NCI-H226 (cell line): ENCODE measurements around the gene TUBGCP2.
"Not testable (repeated sequence)": the region's sequence is repeated elsewhere in the genome, so short reads cannot be mapped to it uniquely, and the experiment has no call there.

Experiments
- DNase-seq: peaks from one replicate; pipeline ENCODE4 v3.0.0-alpha.2; 2015

Gene TUBGCP2

DNA sequence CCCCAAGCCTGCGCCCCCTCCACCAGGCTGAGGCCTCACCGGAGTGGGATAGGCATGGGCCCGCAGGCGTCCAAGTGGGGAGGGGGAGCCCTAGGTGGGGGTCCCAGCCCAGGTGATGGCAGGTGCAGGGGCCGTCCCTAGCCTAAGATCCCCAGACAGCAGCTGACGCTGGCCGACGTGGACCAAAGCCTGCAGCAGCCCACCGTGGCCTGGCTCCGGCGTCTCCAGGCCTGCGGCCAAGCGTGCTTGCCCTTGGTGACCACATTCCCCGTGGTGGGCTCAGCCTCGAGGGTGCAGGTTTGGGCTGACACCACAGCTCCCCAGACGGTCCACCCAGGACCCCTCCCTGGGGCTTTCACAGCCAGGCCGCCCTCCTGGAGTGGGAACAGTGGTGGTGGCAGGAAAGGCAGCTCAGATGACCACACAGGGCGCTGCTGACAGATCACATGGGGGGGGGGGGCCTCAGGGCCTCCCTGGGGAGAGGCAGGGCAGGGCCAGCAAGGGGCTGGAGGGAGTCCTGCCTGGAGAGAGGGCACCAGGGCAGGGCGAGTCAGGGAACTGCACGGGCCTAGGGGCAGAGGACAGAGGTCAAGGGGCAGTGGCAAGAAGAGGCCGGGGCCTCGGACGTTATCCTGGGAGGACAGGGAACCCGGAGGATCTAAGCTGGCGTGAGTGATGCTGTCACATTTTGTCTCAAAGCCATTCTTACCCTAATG lies 31.2 kb downstream of the TUBGCP2 start:
- DNase-seq = no peak

DNA sequence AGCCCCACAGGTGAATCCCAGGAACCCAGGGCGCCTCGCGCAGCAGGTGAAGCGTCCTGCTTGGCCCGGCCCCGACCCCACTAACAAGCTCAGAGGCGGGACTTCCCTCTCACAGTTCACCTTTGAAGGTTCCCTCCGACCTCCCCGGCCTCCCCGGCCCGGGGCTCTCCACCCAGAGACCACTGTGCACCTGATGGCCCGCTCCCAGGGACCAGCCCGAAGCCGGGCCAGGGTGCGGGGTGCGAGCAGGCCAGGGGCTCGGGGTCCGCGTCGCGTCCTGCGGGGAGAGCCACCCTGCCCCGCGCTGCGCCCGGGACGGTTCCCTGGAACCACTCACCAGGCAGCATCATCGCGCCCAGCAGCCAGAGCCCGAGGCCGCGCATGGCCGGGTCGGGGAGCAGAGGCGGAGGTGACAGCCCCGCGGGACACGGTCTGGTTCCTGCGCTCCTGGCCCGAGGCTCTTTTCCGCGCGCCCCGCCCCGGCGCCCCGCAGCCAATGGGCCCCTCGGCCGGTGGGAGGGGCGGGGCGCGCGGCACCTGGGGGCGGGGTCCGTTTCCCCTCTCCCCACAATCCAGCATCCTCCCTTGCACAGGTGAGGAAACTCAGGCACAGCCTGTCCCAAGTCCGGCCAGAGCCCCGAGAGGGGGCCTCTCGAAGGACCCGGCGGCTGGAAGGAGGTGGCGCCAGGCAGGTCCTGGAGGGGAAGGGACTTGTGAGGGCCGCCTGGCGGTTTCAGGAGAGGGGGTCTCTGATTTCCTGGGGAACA lies 32.1 kb downstream of the TUBGCP2 start, which contains the start of gene ADAM8:
ADAM8 (minus strand) TSS at position 434 of the 767 bp plus-strand sequence; CDS start at position 383, 51 bp downstream.
- DNase-seq = no peak

DNA sequence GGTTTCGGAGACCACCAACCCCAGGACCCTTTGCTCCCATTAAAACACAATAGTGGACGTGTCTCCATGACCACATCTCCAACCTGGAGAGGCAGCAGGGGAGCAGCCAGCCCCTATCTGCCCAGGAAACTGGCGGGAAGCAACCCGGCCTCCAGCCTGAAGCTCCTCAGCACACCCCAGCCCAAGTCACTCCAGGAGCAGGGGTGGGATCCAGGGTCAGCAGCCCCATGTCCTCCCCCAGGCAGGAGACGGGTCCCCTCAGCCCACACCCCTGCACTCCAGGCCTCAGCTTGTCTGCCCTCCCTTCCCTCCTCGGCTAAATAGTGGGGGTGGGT lies 32.6 kb downstream of the TUBGCP2 start:
- no peak for DNase-seq

DNA sequence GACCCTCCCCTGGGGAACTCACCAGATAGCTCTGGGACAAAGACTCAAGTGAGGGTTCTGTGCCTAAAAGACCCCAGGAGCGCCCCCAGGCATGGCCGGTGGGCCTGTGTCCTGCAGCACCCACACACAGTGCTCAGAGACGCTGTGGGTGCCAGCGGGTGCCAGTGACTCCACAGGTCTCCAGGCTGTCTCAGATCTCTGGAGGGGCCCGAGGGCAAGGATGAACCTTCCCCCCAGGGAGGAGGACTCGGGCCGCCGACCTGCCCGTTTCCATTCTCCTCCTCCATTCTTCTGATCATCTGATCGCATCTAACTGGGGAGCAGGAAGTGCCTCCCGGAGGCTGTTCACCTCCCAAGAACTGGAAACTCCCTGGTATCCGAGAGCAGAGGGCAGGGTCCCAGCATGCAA lies 33.0 kb downstream of the TUBGCP2 start:
- no peak for DNase-seq

DNA sequence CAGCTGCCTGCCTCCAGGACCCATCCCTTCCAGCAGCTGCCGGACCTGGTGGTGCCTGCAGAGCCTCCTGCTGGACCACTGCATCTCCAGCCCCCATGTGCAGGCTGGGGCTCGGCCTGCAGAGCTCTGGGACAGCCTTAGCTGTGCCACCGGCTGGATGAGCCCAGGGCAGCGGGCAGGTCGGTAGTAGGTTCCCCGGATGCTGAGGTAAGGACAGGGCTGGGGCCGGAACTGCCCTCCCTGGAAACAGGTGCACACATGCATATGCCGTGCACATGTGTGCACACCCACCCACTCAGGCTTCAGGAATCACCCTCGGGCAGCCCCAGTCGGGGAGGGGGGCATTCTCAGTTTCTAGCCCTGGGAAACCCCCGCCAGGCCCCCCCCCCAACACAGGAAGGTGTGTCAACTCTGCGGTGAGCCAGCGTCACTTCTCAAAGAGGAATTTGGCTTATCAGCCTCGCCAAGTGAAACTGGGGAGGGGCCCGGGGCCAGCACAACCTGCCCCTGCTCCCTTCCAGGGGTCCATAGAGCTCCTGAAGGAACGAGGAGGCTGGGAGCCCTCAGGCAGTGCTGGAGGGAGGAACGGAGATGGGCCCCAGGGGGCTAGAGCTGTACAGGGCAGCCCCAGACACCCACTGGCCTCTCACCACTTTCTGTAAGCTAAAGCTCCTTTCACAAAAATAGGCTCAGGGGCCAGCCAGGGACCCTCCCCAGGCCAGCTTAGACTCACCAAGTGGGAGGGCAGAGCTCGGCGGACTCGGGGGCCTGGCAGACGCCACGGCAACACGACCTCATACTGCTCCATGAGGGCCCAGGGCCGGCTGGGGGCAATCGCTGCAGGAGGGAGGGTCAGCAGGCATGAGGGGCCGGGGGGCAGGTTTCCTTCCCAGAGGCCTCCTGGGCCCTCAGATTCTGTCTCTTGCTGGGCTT lies 33.7 kb downstream of the TUBGCP2 start:
- peak; percentile 30 for DNase-seq

DNA sequence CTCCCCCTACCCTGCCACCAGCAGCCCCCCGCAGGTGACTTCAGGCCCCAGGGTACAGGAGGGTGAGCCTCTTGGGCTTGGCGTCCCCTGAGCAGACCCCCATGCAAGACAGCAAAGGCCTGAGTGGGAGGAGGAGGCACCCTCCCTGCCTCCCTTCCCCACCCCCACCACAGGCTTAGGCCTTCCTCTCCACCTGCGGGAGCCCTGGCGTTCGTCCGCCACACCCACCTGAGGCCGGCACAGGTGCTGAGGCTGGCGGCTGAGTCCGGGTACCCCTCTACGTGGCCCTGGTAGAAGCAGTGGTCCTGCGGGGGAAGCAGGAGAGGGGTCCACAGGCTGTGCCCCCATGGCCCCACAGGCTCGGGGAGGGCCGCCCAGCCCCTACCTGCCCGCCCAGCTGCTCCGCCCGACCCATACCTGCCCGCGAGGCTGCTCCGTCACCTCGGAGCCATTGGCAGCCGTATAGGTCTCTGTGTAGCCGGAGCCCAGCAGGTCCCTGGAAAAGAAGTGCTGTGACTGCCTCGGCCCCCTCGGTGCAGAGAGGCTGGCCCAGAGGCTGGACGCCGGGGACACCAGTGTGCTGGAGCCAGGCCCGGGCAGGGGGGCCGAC lies 35.0 kb downstream of the TUBGCP2 start:
- DNase-seq = no peak

DNA sequence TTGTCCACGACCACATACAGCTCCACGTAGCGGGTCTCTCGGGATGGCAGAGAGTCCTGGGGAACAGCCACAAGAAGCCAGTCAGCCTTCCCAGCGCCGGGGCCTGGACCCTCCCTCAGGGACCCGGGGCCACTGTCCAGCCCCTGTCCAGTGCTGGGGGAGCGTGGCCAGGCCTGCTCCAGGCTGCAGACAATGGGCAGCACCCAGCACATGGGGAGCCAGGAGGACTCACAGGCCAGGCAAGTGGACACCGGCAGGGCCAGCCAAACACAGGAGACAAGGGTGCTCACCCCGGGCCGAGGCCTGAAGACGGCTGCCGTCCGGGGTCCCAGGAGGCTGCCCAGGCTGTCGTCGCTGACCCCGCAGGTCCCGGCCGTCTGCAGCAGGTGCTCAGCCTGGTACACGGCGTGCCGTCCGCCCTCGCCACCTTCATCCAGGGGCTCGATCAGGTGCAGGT lies 35.7 kb downstream of the TUBGCP2 start:
- DNase-seq = no peak

DNA sequence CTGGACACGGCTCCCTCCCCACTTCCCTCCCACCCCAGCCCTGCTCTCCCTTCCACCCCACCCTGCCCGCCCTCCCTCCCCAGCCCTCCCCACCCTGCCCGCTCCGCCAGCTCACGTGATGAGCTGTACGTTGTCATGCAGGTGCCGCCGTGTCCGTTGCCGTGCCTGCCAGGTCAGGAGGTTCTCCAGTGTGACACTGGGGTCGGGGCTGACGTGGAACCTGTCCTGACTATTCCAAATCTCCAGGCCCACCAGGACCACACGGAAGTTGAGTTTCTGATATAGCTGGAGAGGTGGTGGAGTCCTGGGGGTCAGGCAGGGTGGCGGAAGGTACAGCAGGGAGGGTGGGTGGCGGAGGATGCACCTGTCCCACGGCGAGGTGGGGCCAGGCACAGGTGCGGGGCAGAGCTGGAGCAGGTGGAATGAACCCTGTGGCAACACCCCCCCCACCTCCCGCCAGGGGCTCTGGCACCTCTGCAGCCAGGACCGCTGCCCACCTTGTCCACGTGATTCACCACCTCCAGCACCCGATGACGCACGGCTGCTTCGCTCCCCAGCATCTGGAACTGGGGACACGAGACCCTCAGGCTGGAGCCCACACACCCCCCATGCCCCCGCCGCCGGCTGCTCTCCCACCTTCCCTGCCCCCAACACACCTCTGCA lies 36.2 kb downstream of the TUBGCP2 start:
- no peak for DNase-seq

DNA sequence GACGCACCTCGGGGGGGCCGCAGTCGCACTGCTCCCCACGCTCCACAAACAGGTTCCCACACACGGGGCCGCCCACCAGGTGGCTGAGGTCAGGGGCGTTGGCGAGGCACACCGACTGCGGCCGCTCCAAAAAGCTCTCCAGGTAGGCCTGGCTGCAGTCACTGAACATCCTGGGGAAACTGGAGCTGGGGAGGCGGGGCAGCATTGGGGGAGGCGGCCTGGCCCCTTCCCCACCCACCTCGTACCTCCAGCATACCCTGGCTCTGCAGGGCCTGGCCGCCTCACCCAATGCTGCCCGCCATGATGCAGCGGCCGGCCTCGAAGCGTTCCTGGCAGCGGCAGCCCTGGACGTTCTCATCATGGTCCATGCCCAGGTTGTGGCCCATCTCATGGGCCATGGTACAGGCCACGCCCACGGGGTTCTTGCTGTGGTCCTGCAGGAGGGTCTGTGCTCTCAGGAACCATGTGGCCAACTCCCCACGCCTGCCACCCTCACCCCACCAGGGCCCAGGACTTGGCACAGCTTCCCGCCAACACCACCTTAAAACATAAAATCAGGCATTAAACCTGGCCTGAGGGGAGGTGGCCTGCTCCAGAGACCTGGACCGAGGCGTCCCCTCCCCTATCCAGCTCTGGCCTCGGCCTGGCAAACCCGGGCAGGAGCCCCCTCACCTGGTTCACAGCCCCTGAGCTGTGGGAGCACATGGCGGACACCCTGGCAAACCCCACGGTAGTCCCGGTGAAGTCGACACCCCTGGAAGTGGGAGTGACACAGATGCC lies 37.0 kb downstream of the TUBGCP2 start:
- no peak for DNase-seq

DNA sequence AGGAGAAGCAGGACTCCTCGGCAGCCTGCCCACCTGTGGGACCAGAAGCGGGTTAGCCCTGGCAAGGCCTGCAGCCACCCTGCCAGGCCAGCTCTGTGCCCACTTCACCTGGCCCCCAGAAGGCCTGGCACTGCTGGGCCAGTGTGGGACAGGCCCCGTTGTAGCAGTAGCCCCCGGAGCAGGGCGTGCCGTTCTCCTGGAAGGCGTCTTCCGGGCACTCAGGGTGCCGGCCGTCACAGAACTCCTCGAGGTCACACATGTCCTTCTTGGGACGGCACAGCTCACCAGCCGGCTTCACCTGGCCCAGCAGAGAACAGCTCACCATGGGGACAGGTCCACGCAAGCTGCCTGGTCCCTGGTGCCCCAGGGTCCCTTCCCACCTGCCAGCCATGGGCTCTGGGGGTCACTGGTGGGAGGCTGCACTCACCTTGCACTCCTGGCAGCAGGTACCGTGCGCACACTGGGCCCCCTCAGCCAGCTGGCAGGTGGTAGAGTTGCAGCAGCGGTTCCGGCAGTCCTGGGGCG lies 37.8 kb downstream of the TUBGCP2 start:
- no peak for DNase-seq

DNA sequence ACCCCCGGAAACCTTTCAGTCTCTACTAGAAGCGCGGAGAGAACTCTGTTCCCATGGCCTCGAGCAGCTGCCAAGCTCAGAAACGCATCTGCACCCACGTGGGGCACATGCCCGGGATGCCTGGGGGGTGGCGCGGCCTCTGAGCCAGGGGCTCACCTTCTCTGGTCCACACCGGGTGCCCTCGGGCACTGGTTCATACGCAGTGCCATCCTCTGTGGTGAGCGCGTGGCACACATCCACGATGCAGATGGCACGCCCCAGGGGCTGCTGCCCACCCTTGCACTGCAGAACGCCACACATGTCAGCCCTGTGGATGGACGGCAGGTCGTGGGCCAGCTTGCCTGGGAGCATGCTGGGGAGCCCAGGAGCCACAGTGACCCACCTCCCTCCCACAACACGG lies 38.5 kb downstream of the TUBGCP2 start:
- no peak for DNase-seq

DNA sequence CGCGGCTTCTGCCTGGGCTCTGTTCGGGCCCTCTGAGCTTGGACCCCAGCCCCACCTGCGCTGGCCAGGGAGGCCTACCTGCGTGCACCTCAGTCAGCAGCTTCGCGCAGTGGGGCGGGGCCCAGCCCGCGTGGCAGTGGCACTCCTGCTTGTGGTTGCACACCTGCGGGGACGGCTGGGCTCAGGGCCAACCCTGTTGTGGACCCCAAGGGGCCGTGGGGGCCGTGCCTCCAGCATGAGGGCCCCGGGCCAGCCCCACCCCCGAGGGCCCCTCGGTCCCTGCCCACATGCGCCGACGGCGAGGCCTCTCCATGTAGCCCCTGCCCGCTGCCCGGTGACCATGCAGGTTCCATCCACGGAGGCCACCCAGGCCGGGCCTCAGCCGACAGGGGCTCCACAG lies 39.3 kb downstream of the TUBGCP2 start:
- no peak for DNase-seq

DNA sequence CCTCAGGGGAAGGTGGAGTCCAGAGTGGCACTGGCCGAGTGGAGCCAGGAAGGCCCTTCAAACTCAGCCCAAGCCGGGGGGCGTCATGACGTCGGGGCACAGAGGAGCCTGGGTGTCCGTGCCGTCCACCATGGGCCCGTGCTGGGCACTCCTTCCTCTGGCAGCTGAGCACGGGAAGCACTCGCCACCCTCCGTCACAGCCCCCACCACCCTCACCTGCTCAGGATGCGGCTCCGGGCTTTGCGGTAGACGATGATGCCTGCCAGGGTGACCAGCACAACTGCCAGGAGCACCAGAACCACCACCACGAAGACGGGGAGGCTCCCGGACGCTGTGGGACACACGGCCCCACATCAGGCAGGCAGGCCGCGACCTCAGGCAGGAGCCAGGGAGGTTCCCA lies 40.1 kb downstream of the TUBGCP2 start:
- no peak for DNase-seq

DNA sequence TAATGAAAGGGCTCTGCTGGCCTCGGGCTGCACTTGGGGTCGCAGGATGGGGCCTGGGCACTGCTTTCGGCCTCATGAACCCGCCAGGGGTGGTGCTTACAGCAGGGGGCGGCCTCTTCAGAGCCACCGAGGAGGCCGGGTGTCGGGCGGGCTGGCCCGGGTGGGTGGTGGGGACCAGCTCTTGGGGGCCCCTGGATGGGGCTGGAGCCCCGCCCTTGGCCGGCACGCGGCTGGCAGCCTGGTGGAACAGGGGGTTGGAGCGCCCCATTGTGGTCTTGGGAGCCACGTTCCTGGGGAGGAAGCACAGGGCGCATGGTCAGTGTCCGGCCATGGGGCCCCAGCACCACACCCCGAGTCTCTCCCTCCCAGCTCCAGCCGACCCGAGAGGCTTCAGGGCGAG lies 40.8 kb downstream of the TUBGCP2 start:
- DNase-seq = no peak

DNA sequence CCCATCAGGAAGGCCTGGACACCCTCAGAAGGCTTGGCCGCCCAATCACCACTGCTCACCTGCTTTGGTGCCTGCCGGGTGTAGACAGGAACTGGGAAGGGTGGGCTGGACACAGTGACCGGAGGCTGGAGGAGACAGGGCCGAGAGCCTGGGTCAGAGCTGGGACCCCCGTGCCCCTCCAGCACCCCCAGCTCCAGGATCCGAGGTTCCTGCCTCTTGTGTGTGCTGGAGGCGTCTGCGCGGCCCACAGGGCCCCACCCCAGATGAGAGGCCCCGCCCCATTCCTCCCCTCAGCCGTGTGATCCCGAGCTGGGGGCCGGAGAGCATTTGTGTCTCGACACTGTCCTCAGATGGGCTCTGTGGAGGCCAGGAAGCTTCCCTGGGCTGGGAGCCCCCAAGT lies 41.4 kb downstream of the TUBGCP2 start:
- DNase-seq = no peak

DNA sequence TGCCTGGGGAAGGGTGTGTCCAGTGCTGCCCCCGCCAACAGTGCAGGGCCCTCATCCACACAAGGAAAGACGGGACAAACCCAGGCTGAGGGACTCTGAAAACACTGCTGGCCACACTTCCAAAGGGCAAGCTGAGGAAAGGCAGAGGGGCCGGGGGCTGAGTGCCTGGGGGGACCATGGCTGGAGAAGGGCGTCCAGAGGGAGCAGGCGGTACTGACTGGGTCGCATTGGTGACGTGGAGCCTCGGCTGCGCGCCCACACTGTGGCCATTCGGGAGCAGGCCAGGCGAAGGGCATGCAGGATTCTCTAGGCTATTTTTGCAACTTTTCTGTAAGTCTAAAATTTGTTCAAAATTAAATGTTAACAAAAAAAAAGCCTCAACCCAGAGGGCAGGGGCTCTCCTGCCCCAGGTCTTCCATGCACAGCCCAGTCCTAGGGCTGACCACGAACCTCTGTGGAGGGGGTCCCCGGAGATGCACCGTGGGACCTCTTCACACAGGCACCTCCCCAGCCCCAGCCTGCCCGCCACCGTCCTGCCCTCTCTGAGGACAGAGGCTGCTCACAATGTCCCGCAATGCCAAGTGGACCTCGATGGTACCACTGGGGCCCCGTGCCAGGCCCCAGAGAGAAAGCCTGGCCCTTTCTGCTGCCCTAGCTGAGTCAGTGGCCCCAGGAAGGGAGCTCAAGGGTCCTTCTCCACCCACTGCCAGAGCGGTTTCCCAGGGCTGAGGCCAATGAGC lies 42.4 kb downstream of the TUBGCP2 start:
- DNase-seq = no peak

DNA sequence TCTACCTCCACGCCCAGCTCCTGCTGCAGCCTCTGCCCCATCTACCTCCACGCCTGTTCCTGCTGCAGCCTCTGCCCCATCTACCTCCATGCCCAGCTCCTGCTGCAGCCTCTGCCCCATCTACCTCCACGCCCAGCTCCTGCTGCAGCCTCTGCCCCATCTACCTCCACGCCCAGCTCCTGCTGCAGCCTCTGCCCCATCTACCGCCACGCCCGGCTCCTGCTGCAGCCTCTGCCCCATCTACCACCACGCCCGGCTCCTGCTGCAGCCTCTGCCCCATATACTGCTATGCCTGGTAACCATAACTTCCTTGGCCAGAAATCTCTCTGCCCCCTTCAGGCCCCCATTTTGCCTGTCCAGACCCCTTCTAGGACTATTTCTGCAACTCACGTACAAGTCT lies 43.6 kb downstream of the TUBGCP2 start:
- DNase-seq = not testable (repeated sequence)

DNA sequence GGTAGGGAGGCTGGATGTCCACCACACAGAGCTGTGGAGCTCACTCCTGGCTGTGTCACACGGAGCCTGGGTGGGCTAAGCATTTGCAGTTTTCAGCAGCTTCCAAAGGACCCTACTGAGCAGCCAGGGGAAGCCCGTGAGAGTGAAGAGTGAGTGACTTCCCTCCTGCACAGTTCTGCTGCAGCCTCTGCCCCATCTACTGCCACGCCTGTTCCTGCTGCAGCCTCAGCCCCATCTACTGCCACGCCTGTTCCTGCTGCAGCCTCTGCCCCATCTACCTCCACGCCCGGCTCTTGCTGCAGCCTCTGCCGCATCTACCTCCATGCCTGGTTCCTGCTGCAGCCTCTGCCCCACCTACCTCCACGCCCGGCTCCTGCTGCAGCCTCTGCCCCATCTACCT lies 44.2 kb downstream of the TUBGCP2 start:
- no peak for DNase-seq

DNA sequence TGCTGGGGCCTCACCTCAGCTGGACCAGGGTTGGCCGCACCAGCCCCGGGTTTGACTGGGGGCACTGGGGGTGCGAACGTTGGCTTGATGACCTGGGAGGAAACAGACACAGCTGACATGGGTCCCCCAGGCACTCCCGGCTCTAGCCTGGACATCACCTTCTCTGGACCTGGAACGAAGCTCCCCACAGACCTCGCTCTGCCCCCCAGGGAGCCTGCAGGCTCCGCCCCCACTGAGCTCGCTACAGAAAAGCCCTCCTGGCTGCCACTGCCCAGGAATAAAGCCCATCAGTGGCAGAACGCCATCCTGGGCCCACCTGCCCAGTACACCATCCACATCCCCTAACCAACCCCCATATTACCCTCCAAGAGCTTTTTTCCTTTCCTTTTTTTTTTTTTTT lies 45.0 kb downstream of the TUBGCP2 start:
- no peak for DNase-seq

DNA sequence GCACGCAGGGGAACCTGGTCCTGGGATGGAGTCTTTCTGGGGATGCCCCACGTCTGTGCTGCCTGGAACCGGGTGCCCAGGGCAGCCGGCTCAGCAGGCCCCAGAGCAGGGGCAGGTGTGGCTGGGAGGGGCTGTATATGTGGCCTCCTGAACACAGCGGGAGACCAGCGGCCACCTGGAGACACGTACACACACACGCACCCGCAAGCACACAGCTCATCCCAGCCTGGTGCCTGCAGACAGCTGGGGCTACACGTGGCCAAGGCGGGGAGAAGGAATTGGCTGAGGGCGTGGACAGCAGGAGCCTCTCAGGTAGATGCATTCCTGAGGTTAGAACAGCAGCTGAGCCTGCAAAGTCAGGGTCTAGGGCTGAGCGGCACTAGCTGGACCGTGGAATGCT lies 46.0 kb downstream of the TUBGCP2 start:
- no peak for DNase-seq
